NCI-H1694 (cell line): ENCODE measurements around the gene TMEM163.

Experiments
- DNase-seq: peaks from one replicate; lab custom pipeline; 2025; lab: John Stamatoyannopoulos, UW

TMEM163 gene

GRCh38 chr2:134435936-134436335 lies 282.9 kb downstream of the TMEM163 start:
- no peak for DNase-seq

GRCh38 chr2:134435505-134435904 lies 283.3 kb downstream of the TMEM163 start:
- no peak for DNase-seq

DNA sequence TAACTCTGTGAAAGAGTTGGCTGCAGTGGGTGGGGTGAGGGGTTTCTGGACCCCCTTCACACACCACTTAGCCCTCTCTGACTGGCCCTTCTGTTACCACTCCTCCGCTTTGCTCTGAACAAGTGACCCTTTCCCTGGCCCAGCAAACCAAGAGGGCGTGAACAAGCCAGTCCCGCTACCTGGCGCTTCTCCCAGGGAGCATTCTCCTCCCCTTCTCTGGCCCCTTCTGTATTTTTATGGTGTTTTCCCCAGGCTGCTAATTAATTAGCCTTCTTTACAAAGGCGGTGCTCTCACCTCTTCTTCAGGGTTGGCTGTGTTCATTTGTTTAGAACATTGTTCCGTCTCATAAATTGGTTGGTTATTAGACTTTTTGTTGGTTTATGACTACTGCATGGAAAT lies 284.8 kb downstream of the TMEM163 start:
- DNase-seq = no peak

GRCh38 chr2:134433469-134433868 lies 285.3 kb downstream of the TMEM163 start:
- no peak for DNase-seq

GRCh38 chr2:134432435-134432883 lies 286.3 kb downstream of the TMEM163 start:
- no peak for DNase-seq

GRCh38 chr2:134431838-134432434 lies 286.9 kb downstream of the TMEM163 start:
- DNase-seq = no peak

- no peak for DNase-seq
Measured at GRCh38 chr2:134429886-134430285, 288.9 kb downstream of the TMEM163 start.

DNA sequence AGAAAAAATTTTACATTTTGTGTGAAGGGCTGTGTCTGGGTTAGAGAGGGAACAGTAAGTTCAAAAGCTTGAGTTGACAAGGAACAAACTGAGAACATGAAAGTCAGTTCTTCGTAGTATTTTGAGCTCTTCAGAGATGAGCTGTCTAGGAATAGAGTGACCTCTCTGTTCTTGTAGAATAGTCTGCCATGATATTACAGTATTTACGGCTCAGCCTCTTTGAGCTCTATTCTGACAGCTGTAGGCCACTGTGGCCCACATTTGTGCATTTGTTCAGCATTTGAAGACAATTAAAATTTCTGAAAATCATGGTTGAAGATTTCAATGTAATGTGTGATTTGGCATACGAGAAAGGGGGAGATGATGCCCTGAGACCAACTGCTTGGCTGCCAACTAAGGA lies 292.1 kb downstream of the TMEM163 start:
- DNase-seq = no peak

GRCh38 chr2:134425724-134426496 lies 292.9 kb downstream of the TMEM163 start:
- DNase-seq = no peak

DNA sequence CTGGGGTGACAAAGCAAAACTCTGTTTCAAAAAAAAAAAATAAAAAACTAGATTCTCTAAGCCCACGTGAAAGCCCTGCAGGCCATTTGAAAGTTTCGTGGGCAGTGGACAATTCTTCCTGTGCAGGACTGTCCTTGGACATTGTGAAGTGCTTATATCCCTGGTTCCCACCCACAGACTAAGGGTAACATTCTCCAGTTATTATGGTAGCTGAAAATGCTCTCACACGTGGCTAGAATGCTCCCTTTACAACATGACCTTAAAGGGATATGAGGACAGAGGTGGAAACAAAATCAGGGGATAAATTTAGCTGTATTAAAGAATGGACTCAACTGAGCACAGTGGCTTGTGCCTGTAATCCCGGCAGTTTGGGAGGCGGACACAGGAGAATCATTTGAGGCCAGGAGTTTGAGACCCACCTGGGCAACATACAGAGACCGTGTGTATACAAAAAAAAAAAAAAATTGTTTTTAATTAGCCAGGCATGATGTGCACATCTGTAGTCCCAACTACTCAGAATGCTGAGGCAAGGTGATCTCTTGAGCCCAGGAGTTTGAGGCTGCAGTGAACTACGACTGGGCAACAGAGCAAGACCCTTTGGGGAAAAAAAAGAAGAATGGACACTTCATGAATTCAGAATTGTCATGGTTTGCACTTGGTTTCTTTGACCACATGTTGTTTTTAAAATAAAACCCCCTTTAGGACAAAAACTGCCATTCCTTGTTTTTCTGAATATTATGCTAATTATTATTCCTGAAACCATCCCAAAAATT lies 297.1 kb downstream of the TMEM163 start:
- no peak for DNase-seq

- no peak for DNase-seq
Measured at GRCh38 chr2:134420920-134421319, 297.9 kb downstream of the TMEM163 start.

GRCh38 chr2:134420259-134420658 lies 298.5 kb downstream of the TMEM163 start:
- DNase-seq = no peak

DNA sequence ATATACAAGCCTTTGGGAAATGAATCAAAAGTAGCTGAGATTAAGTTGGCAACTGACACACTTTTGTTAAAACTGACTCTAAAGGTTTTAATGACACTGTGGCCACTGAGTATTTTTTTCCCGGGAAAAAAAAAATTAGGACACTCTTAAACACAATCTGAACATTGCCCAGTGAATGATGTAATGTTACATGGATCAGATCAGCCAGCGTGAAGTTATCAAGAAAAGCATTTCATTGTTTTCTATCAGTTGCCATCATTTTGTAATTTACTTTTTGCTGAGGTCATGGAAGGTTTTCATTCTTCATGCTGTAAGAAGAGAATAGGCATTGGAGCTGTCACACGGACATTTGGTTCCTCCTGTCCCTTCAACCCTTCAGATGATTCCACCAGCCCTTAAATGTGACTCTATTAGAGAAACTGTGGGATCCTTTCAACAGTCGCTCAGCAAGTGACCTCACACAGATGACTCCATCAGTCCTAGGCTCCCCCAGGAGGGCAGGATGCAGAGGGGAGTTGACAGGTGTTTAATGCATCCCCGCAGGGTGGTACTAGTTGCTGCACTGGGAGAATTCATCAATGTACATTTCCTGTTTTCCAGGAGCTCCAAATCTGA lies 300.7 kb downstream of the TMEM163 start:
- no peak for DNase-seq

GRCh38 chr2:134416637-134417036 lies 302.2 kb downstream of the TMEM163 start:
- DNase-seq = no peak

DNA sequence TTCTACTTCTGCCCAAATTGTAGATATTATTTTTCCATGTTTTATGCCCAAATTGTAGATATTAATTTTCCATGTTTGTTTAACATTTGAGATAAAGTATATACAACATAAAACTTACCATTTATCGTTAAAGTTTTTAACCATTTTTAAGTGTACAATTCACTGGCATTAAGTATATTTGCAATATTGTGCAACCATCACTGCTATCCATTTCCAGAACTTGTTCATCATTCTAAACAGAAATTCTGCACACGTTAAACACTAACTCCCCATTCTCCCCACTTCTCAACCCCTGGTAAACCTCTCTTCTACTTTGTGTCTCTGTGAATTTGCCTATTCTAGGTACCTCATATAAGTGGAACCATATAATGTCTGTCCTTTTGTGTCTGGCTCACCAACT lies 302.8 kb downstream of the TMEM163 start:
- DNase-seq = no peak

DNA sequence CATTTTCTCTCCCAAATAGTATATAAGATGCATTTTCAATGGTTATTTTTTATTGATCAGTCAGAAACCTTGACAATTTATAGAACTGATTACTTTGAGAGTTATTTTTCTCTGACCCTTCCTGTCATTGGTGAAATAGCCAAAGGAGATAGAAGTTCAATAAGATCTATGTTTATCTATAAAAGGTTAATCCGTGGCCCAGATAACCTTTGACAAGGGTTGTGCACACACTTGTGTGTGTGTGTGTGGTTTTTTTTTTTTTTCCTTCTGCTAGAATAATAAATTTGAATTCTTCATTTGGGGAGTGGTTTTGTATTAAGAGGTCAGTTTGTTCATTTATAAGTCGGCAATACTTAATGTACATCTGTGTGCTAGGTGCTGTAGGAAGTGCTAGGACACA lies 304.9 kb downstream of the TMEM163 start:
- no peak for DNase-seq

DNA sequence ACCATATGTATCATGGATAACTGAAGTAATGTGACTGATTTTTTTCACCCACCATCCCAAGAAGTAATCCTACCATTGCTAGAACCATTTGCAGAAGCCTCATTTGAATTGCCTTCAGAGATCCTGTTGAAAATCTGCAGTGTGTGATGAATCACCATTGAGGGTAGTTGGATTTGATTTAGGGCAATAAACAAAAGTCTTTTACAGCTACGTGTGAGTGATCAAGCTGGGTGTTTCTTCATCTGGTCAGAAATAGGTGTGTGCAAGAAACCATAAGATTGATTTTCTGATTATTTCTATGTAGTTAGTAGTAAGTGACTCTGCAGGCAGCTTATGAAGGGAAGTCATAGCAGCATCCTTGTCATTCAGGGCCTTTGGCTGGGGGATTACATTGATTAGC lies 305.4 kb downstream of the TMEM163 start:
- DNase-seq = no peak

GRCh38 chr2:134412639-134412999 lies 306.2 kb downstream of the TMEM163 start:
- no peak for DNase-seq

DNA sequence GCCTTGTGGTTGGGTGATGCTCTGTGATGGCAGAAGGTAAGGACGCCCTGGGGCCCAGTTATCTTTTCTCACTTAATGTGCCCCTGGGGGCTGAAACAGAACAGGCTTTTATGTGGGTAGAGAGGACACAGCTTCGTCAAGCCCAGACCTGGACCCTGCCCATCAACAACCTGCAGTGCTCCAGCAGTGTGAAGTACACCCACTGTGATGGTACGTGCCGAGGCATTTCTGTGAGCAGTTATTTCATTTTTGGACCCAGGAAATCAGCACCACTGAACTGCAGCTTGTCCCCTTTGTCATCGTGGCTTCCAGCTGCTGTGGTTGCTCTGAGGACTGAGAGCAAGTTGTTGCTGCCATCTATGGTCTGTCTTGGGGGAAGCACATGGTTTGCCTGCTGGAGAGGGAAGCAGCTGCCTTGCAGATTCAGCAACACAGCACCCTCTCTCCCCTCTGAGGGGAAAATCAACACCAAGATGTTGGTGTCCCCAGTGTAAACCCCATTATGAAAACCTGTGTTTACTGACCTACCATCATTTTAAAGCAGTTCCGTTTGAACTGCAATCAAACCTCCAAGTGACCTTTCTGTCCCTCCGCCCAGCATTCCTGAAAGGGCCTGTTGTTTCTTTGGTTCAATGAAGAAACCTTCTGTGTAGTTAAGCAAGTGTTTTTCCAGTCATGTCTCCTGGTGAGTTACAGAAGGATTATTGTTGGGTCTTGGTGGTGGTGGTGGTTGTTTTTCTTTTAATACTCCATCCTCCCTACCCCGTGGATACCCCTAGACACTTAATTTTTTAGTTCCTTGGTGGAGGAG lies 306.8 kb downstream of the TMEM163 start:
- DNase-seq = peak; percentile 90

GRCh38 chr2:134411279-134411827 lies 307.4 kb downstream of the TMEM163 start:
- peak; percentile 82 for DNase-seq

DNA sequence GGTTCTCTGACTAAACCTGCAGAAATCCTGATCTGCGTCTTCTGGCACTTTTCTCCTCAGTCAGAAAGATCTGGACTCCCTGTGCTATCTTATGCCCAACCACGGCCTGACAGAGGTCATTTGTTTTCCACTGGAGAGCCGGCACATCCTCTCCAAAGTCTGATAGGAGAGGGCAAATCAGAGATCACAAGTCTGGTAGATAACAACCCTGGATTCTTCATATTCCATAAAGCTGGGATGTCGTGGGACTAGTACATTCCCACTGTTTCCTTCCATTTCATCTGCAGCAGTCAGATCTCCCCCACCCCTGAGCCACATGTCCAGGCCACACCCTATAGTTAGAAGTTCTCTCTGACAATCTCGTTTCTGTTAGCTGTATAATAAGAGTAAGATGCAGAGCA lies 308.0 kb downstream of the TMEM163 start:
- DNase-seq = no peak
